ENCODE data around the gene C9orf153. TPM values are rescaled to one million over a fixed set of nuclear protein-coding genes. Genes with fewer than 3 reads are reported as not detected.
A peak's percentile ranks its signal among the peaks of the same experiment; 100 is the strongest.

C9orf153 gene
- total and polyA plus RNA-seq, 2 of the 13 experiments (the other 11 are each of a cell fraction or from before 2014, with no cell fraction given) = 0.17 to 0.44 TPM

DNA sequence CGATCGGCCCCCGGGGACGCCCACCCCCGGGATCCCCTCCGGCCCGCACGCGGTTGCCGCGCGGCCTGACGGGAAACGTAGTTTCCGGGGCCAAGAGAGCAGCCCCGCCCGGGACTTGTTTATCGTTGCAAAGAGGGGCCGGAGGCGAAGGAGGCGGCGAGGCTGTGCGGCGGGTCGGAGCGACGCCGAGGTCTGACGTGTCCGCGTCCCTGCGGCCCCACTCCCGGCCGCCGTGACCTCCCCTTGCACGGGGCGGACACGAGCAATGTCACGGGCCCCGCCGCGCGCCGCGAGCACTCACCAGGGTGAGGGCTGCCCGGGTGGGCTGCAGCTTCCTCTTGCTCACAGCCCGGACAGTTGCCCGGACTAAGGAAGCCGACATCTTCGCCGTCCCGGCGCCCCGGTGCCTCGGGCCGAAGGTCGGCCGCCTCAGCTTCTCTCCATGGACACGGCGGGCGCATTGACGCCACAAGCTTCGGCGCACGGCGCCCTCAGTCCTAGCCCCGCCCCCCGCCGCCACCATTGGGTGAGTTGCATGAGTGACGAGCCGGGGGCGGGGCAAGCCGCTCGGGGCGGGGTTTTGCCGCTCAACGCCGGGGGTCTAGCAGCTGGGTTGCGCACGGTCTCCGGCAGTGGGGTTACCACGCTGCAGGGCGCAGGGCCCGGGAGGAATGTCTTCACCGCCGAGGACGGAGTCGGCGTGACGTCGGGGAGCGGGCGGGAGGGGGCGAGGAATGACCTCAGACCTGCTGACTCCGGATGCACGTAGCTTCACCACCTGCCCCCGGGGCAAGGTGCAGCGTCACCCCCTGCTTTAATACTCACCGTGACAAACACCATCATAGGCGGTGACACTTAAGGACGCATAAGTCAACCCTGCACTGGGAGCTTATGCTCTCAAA is 22.9 kb upstream of the C9orf153 start, which contains the start of gene ISCA1 (continued):
- TF ChIP-seq, protein P1, sequence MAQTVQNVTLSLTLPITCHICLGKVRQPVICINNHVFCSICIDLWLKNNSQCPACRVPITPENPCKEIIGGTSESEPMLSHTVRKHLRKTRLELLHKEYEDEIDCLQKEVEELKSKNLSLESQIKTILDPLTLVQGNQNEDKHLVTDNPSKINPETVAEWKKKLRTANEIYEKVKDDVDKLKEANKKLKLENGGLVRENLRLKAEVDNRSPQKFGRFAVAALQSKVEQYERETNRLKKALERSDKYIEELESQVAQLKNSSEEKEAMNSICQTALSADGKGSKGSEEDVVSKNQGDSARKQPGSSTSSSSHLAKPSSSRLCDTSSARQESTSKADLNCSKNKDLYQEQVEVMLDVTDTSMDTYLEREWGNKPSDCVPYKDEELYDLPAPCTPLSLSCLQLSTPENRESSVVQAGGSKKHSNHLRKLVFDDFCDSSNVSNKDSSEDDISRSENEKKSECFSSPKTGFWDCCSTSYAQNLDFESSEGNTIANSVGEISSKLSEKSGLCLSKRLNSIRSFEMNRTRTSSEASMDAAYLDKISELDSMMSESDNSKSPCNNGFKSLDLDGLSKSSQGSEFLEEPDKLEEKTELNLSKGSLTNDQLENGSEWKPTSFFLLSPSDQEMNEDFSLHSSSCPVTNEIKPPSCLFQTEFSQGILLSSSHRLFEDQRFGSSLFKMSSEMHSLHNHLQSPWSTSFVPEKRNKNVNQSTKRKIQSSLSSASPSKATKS (CRISPR knock-in tag; IDR thresholded peaks at IDR 0.05) = no peak; the same call in 1 of the 2 replicates
- TF ChIP-seq, protein P2, sequence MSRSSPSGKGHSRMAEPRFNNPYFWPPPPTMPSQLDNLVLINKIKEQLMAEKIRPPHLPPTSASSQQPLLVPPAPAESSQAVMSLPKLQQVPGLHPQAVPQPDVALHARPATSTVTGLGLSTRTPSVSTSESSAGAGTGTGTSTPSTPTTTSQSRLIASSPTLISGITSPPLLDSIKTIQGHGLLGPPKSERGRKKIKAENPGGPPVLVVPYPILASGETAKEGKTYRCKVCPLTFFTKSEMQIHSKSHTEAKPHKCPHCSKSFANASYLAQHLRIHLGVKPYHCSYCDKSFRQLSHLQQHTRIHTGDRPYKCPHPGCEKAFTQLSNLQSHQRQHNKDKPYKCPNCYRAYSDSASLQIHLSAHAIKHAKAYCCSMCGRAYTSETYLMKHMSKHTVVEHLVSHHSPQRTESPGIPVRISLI (CRISPR knock-in tag; IDR thresholded peaks at IDR 0.05; ENCODE audit: borderline replicate concordance) = no peak
- TF ChIP-seq, protein P3, sequence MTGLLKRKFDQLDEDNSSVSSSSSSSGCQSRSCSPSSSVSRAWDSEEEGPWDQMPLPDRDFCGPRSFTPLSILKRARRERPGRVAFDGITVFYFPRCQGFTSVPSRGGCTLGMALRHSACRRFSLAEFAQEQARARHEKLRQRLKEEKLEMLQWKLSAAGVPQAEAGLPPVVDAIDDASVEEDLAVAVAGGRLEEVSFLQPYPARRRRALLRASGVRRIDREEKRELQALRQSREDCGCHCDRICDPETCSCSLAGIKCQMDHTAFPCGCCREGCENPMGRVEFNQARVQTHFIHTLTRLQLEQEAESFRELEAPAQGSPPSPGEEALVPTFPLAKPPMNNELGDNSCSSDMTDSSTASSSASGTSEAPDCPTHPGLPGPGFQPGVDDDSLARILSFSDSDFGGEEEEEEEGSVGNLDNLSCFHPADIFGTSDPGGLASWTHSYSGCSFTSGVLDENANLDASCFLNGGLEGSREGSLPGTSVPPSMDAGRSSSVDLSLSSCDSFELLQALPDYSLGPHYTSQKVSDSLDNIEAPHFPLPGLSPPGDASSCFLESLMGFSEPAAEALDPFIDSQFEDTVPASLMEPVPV (CRISPR knock-in tag; IDR thresholded peaks at IDR 0.05) = peak; percentile 56; the same call in 1 of the 2 replicates
- no peak; the same call in 1 of the 2 replicates for TF ChIP-seq NKX3-1 (CRISPR knock-in tag; IDR thresholded peaks at IDR 0.05)
- TF ChIP-seq FOXP1 (IDR thresholded peaks at IDR 0.05) = no peak
- TF ChIP-seq FOXP1 (CRISPR knock-in tag; IDR thresholded peaks at IDR 0.05) = peak; percentile 34; the same call in 1 of the 2 replicates
- TF ChIP-seq ZNF7 (CRISPR knock-in tag; IDR thresholded peaks at IDR 0.05) = no peak
- TF ChIP-seq RFX3 (CRISPR knock-in tag; IDR thresholded peaks at IDR 0.05) = no peak
- TF ChIP-seq, protein P4, sequence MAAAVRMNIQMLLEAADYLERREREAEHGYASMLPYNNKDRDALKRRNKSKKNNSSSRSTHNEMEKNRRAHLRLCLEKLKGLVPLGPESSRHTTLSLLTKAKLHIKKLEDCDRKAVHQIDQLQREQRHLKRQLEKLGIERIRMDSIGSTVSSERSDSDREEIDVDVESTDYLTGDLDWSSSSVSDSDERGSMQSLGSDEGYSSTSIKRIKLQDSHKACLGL (CRISPR knock-in tag; IDR thresholded peaks at IDR 0.05) = peak; percentile 88
- no peak; the same call in 1 of the 2 replicates for TF ChIP-seq ZFP37 (CRISPR knock-in tag; IDR thresholded peaks at IDR 0.05; ENCODE audit: borderline replicate concordance)
- TF ChIP-seq, protein P5, sequence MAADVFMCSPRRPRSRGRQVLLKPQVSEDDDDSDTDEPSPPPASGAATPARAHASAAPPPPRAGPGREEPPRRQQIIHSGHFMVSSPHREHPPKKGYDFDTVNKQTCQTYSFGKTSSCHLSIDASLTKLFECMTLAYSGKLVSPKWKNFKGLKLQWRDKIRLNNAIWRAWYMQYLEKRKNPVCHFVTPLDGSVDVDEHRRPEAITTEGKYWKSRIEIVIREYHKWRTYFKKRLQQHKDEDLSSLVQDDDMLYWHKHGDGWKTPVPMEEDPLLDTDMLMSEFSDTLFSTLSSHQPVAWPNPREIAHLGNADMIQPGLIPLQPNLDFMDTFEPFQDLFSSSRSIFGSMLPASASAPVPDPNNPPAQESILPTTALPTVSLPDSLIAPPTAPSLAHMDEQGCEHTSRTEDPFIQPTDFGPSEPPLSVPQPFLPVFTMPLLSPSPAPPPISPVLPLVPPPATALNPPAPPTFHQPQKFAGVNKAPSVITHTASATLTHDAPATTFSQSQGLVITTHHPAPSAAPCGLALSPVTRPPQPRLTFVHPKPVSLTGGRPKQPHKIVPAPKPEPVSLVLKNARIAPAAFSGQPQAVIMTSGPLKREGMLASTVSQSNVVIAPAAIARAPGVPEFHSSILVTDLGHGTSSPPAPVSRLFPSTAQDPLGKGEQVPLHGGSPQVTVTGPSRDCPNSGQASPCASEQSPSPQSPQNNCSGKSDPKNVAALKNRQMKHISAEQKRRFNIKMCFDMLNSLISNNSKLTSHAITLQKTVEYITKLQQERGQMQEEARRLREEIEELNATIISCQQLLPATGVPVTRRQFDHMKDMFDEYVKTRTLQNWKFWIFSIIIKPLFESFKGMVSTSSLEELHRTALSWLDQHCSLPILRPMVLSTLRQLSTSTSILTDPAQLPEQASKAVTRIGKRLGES (CRISPR knock-in tag; IDR thresholded peaks at IDR 0.05; ENCODE audit: borderline replicate concordance) = no peak
- TF ChIP-seq ATM (IDR thresholded peaks at IDR 0.05; ENCODE audit: borderline replicate concordance) = no peak
- TF ChIP-seq, protein P6, sequence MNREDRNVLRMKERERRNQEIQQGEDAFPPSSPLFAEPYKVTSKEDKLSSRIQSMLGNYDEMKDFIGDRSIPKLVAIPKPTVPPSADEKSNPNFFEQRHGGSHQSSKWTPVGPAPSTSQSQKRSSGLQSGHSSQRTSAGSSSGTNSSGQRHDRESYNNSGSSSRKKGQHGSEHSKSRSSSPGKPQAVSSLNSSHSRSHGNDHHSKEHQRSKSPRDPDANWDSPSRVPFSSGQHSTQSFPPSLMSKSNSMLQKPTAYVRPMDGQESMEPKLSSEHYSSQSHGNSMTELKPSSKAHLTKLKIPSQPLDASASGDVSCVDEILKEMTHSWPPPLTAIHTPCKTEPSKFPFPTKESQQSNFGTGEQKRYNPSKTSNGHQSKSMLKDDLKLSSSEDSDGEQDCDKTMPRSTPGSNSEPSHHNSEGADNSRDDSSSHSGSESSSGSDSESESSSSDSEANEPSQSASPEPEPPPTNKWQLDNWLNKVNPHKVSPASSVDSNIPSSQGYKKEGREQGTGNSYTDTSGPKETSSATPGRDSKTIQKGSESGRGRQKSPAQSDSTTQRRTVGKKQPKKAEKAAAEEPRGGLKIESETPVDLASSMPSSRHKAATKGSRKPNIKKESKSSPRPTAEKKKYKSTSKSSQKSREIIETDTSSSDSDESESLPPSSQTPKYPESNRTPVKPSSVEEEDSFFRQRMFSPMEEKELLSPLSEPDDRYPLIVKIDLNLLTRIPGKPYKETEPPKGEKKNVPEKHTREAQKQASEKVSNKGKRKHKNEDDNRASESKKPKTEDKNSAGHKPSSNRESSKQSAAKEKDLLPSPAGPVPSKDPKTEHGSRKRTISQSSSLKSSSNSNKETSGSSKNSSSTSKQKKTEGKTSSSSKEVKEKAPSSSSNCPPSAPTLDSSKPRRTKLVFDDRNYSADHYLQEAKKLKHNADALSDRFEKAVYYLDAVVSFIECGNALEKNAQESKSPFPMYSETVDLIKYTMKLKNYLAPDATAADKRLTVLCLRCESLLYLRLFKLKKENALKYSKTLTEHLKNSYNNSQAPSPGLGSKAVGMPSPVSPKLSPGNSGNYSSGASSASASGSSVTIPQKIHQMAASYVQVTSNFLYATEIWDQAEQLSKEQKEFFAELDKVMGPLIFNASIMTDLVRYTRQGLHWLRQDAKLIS (CRISPR knock-in tag; IDR thresholded peaks at IDR 0.05) = no peak
